ENCODE measurements around the gene PINK1.

DNA sequence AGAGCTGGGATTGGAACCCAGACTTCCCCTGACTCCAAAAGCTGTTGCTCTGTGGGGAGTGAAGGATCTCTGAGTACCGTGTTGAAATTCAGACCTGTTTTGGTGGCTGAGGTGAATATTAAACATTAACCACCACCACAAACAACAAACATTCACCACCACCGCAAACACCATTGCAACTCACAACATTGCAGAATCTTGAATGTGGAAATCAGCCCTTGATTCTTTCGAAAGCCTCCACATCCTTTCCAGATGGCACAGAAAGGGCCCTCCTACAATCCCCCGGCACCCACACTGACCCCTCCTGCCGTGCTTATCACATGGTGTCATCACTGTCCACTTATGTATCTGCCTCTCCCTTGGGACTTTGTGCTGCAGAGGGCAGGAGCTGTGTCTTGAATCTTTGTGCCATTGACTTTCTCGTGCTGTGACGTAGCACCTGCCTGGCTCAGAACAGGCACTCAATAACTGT lies 42.9 kb upstream of the PINK1 start:
- TF ChIP-seq CTCF (IDR thresholded peaks at IDR 0.05; ENCODE audit: low read depth, low read length) = no peak
- no peak for TF ChIP-seq EZH2phosphoT487 (IDR thresholded peaks at IDR 0.05; ENCODE audit: low read depth)
